DND-41 (cell line): ENCODE measurements around the gene SDCCAG8.

ENCODE experiments used
- EZH2 ChIP-seq: IDR thresholded peaks from 3 replicates; pipeline ENCODE4 v1.6.1; 2012; ENCODE audit warnings: borderline replicate concordance, low read depth, mild to moderate bottlenecking, moderate library complexity, low read length, inconsistent platforms; ENCODE audit not compliant: severe bottlenecking
- TF ChIP-seq, protein P1 (sequence below): IDR thresholded peaks from 2 replicates; pipeline ENCODE4 v1.5.1; 2012; ENCODE audit warnings: borderline replicate concordance, low read length, moderate library complexity, mild to moderate bottlenecking; ENCODE audit not compliant: poor library complexity, severe bottlenecking; ENCODE audit errors: extremely low read depth

DNA sequence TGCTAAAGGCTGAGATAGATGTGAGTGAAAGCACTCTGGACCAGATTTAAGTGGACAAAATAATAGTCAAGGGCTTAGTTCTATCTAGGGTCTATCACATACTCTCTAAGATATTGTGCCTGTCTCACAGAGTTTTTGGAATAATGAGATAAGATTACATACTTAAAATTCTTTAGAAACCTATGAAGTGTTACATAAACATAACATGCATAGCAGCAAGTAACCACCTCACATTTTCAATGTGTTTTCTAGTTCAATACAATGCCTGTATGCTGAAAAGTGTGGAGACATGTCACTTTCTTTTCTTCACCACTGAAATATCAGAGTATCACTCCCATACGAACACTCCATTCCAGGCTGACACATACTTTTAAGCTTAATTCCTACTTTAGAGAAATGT is 16.2 kb downstream of the SDCCAG8 start:
- TF ChIP-seq, protein P1, sequence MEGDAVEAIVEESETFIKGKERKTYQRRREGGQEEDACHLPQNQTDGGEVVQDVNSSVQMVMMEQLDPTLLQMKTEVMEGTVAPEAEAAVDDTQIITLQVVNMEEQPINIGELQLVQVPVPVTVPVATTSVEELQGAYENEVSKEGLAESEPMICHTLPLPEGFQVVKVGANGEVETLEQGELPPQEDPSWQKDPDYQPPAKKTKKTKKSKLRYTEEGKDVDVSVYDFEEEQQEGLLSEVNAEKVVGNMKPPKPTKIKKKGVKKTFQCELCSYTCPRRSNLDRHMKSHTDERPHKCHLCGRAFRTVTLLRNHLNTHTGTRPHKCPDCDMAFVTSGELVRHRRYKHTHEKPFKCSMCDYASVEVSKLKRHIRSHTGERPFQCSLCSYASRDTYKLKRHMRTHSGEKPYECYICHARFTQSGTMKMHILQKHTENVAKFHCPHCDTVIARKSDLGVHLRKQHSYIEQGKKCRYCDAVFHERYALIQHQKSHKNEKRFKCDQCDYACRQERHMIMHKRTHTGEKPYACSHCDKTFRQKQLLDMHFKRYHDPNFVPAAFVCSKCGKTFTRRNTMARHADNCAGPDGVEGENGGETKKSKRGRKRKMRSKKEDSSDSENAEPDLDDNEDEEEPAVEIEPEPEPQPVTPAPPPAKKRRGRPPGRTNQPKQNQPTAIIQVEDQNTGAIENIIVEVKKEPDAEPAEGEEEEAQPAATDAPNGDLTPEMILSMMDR, result no peak
- TF ChIP-seq EZH2, result no peak
